Bronchial epithelial cell (primary cell): Measurements from ENCODE around the gene ZNF567. TPM values are rescaled to one million over a fixed set of nuclear protein-coding genes. Genes with fewer than 3 reads are reported as not detected.
"Not testable (repeated sequence)": the region's sequence is repeated elsewhere in the genome, so short reads cannot be mapped to it uniquely, and the experiment has no call there.

Experiments used
- DNase-seq: peaks from one replicate; pipeline ENCODE4 v3.0.0-alpha.2; 2010; ENCODE audit warnings: low read depth
- FAIRE-seq: peaks from 2 replicates; lab custom pipeline; 2011; peaks lifted over from hg19 to GRCh38; lab: Jason Lieb, UNC
- H3K27me3 ChIP-seq: 2 replicates; pipeline ENCODE4 v1.5.1; 2011; ENCODE audit warnings: low read length; ENCODE audit not compliant: control insufficient read depth, insufficient read depth
- H3K36me3 ChIP-seq: 2 replicates; pipeline ENCODE4 v1.5.1; 2011; ENCODE audit warnings: low read length; ENCODE audit not compliant: control insufficient read depth, insufficient read depth
- H3K4me3 ChIP-seq: 2 replicates; pipeline ENCODE4 v1.5.1; 2011; ENCODE audit warnings: mild to moderate bottlenecking, low read depth, low read length, control low read depth
- CTCF ChIP-seq: IDR thresholded peaks from 2 replicates; pipeline ENCODE4 v1.5.1; 2011; ENCODE audit warnings: mild to moderate bottlenecking, moderate library complexity, low read length, control low read depth, inconsistent platforms; ENCODE audit not compliant: insufficient read depth, severe bottlenecking
- total RNA-seq: library from RNA; depleted of rRNA; stranded (reverse); fragments of >200 nt; gene quantifications from 2 replicates; pipeline ENCODE4 v1.2.1, GENCODE V29; 2014

The ZNF567 gene
- total RNA-seq, 1 donor from 2014 or later: 5.5 TPM

GRCh38 chr19:36686365-36687213, 823 bp upstream of the ZNF567 start:
- Histone ChIP-seq H3K4me3 (peak overlapping the region; percentile 76), H3K36me3 (peaks cover 6% of the 10 kb centered on the region), H3K27me3 (no peaks in the 10 kb centered on the region)
- no peak for TF ChIP-seq CTCF
- FAIRE-seq (no peak), DNase-seq (peak; percentile 6)

- H3K27me3 ChIP-seq: no peaks in the 10 kb centered on the region
- TF ChIP-seq CTCF: no peak
- peak overlapping the region; percentile 76 for H3K4me3 ChIP-seq
- no peak for FAIRE-seq
- peaks cover 14% of the 10 kb centered on the region for H3K36me3 ChIP-seq
- peak; percentile 5 for DNase-seq
Observed at GRCh38 chr19:36688058-36688457, 646 bp downstream of the ZNF567 start.

- Histone ChIP-seq H3K4me3 (no peak overlapping the region), H3K27me3 (no peaks in the 10 kb centered on the region), H3K36me3 (peaks cover 3% of the 10 kb centered on the region)
- FAIRE-seq: no peak
- no peak for DNase-seq
- TF ChIP-seq CTCF: no peak
Observed at GRCh38 chr19:36707134-36707533, 19.7 kb downstream of the ZNF567 start.

GRCh38 chr19:36709423-36709822, 22.0 kb downstream of the ZNF567 start:
- no peak for TF ChIP-seq CTCF
- DNase-seq (no peak), FAIRE-seq (no peak)
- peaks cover 10% of the 10 kb centered on the region for H3K36me3 ChIP-seq
- H3K4me3 ChIP-seq: no peak overlapping the region
- no peaks in the 10 kb centered on the region for H3K27me3 ChIP-seq

- no peak overlapping the region for H3K4me3 ChIP-seq
- H3K27me3 ChIP-seq: no peaks in the 10 kb centered on the region
- H3K36me3 ChIP-seq: peaks cover 6% of the 10 kb centered on the region
- FAIRE-seq (no peak), DNase-seq (no peak)
- TF ChIP-seq CTCF: no peak
Observed at GRCh38 chr19:36719687-36720556, 32.5 kb downstream of the ZNF567 start.

- not testable (repeated sequence) for H3K4me3 ChIP-seq, H3K27me3 ChIP-seq, H3K36me3 ChIP-seq, FAIRE-seq, DNase-seq
Observed at GRCh38 chr19:36736166-36736565, 48.8 kb downstream of the ZNF567 start.
